ENCODE data around the gene SDK1. TPM values are rescaled to one million over a fixed set of nuclear protein-coding genes. Genes with fewer than 3 reads are reported as not detected.
A peak's percentile ranks its signal among the peaks of the same experiment; 100 is the strongest.
"Not testable (repeated sequence)": the region's sequence is repeated elsewhere in the genome, so short reads cannot be mapped to it uniquely, and the experiment has no call there.

Gene SDK1
- total and polyA plus RNA-seq, 4 donors, result 10.4 to 11.6 (median 11.0) TPM

DNA sequence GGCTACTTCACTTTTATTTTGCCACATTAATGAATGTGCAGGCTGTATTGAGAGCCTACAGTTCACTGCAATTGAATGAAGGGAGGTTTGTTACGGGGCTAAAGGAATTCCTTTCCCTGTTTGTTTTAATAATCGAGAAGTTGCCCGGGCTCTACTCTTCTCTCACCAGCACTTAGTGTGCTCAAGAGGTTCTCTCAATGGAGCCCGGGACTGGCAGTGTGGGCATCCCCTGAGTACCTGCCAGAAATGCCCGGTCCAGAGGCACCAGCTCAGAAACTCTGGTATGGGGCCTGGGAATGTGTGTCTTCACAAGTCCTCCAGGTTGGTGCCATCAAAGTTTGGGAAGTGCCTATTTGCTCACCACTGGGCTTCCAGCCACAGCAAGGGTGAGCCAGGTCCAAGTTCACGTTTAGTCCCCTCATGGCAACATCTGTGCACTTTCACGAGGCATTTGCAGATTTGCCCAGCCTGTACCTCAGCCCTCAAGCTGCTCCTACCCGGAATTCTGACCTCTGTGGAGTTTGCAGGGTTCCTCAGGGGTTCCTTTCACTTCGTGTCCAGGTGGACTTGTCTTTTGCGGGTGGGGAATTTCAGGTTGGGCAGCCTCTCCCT, 622.4 kb downstream of the SDK1 start:
- Histone ChIP-seq H3K36me3 (ENCODE audit: control insufficient read depth, insufficient read depth, low read length) (no peaks in the 10 kb centered on the region), H3K4me1 (ENCODE audit: control insufficient read depth, insufficient read depth, low read length) (peaks cover 10% of the 10 kb centered on the region), H3K4me3 (ENCODE audit: low read depth, low read length) (no peak overlapping the region), H3K9me3 (ENCODE audit: control insufficient read depth, insufficient read depth, low read length) (no peaks in the 10 kb centered on the region), H3K27ac (ENCODE audit: low read depth, low read length) (no peak overlapping the region), H3K27me3 (ENCODE audit: control insufficient read depth, insufficient read depth, low read length) (no peaks in the 10 kb centered on the region)
- 100% methylated on average over 7 of the region's 10 CpGs for WGBS (ENCODE audit: insufficient coverage)
- no peak for DNase-seq (ENCODE audit: low read depth in 4 of 6, low spot score in 6 of 6)

GRCh38 chr7:3924277-3924676, 623.2 kb downstream of the SDK1 start:
- Histone ChIP-seq H3K4me1 (ENCODE audit: control insufficient read depth, insufficient read depth, low read length) (peaks cover 10% of the 10 kb centered on the region), H3K27ac (ENCODE audit: low read depth, low read length) (no peak overlapping the region), H3K36me3 (ENCODE audit: control insufficient read depth, insufficient read depth, low read length) (no peaks in the 10 kb centered on the region), H3K4me3 (ENCODE audit: low read depth, low read length) (no peak overlapping the region), H3K27me3 (ENCODE audit: control insufficient read depth, insufficient read depth, low read length) (no peaks in the 10 kb centered on the region), H3K9me3 (ENCODE audit: control insufficient read depth, insufficient read depth, low read length) (no peaks in the 10 kb centered on the region)
- WGBS (ENCODE audit: insufficient coverage), result 64% methylated on average over 3 of the region's 14 CpGs
- no peak for DNase-seq (ENCODE audit: low read depth in 4 of 6, low spot score in 6 of 6)

GRCh38 chr7:3927446-3928110, 626.5 kb downstream of the SDK1 start:
- H3K27ac ChIP-seq (ENCODE audit: low read depth, low read length), result no peak overlapping the region
- no peak for DNase-seq (ENCODE audit: low read depth in 4 of 6, low spot score in 6 of 6)

DNA sequence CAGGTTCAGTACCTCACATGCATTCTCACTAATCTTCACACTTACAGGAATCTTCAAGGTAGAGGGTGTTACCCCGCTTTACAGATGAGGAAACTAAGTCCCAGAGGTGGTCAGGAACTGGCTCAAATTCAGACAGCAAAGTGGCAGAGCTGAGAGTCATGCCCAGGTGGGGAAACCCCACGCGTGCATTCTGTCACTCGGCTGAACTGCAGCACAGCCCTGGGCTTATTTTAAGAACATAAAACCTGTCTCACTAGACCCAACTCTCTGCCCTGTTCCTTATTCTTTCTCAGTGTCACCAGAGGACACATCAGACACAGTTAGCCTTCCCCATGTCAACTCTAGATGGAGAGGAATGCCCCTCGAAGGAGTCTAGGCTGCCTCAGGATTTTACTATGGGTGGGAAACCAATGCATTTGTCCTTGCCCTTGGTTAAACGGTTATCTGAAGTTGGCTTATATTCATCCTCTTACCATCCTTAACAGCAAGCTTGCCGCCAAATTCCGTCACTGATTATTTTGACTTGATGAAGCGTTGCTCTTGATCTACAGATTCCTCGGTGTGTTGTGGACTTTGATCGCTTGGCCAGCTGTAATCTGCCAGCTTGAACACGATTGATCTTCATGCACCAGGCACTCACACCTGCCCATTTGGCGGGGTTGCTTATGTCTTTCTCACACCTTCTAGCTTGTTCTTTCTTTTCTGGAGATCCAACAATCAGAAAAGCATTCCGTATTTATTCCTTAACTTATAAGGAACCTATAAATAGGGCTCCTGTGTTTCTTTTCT, 627.9 kb downstream of the SDK1 start:
- no peak for DNase-seq (ENCODE audit: low read depth in 4 of 6, low spot score in 6 of 6)
- H3K36me3 ChIP-seq (ENCODE audit: control insufficient read depth, insufficient read depth, low read length), result no peaks in the 10 kb centered on the region
- WGBS (ENCODE audit: insufficient coverage), result 89% methylated on average over 11 of the region's 14 CpGs
- H3K27me3 ChIP-seq (ENCODE audit: control insufficient read depth, insufficient read depth, low read length), result no peaks in the 10 kb centered on the region
- H3K4me1 ChIP-seq (ENCODE audit: control insufficient read depth, insufficient read depth, low read length), result peaks cover 4% of the 10 kb centered on the region
- no peaks in the 10 kb centered on the region for H3K9me3 ChIP-seq (ENCODE audit: control insufficient read depth, insufficient read depth, low read length)
- H3K27ac ChIP-seq (ENCODE audit: low read depth, low read length), result no peak overlapping the region
- H3K4me3 ChIP-seq (ENCODE audit: low read depth, low read length), result no peak overlapping the region

More at GRCh38 chr7:3927446-3928110, 626.5 kb downstream of the SDK1 start:
- no peaks in the 10 kb centered on the region for H3K27me3 ChIP-seq (ENCODE audit: control insufficient read depth, insufficient read depth, low read length)
- H3K9me3 ChIP-seq (ENCODE audit: control insufficient read depth, insufficient read depth, low read length), result no peaks in the 10 kb centered on the region
- H3K4me1 ChIP-seq (ENCODE audit: control insufficient read depth, insufficient read depth, low read length), result peaks cover 4% of the 10 kb centered on the region
- 77% methylated on average over 2 of the region's 7 CpGs for WGBS (ENCODE audit: insufficient coverage)
- no peaks in the 10 kb centered on the region for H3K36me3 ChIP-seq (ENCODE audit: control insufficient read depth, insufficient read depth, low read length)
- no peak overlapping the region for H3K4me3 ChIP-seq (ENCODE audit: low read depth, low read length)

- 71% methylated on average over 1 of the region's 3 CpGs for WGBS (ENCODE audit: insufficient coverage)
Observed at GRCh38 chr7:3931843-3932242, 630.8 kb downstream of the SDK1 start.

DNA sequence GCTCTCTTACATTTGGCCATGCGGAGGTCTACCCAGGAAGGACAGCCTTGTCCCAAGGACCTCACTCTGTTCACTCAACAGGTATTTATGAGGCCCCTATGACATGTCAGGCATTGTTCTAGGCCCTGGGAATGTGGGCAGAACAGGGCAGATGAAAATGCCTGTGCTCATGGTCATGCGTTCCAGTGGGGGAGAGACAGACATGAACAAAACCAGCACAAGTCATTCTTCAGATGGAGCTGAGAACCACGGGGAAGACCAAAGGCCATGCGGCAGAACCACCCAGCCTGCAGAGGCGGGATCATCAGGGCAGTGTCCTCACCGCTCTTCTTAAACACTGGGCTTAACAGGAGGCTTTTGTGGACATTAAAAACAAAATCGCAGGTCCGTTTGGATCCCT, 636.1 kb downstream of the SDK1 start:
- no peaks in the 10 kb centered on the region for H3K9me3 ChIP-seq (ENCODE audit: control insufficient read depth, insufficient read depth, low read length)
- no peaks in the 10 kb centered on the region for H3K27me3 ChIP-seq (ENCODE audit: control insufficient read depth, insufficient read depth, low read length)
- H3K4me3 ChIP-seq (ENCODE audit: low read depth, low read length), result no peak overlapping the region
- DNase-seq (ENCODE audit: low read depth in 4 of 6, low spot score in 6 of 6), result no peak
- H3K4me1 ChIP-seq (ENCODE audit: control insufficient read depth, insufficient read depth, low read length), result no peaks in the 10 kb centered on the region
- 88% methylated on average over 8 of the region's 8 CpGs for WGBS (ENCODE audit: insufficient coverage)
- no peaks in the 10 kb centered on the region for H3K36me3 ChIP-seq (ENCODE audit: control insufficient read depth, insufficient read depth, low read length)
- H3K27ac ChIP-seq (ENCODE audit: low read depth, low read length), result no peak overlapping the region

More at GRCh38 chr7:3931843-3932242, 630.8 kb downstream of the SDK1 start:
- Histone ChIP-seq H3K4me1 (ENCODE audit: control insufficient read depth, insufficient read depth, low read length) (no peaks in the 10 kb centered on the region), H3K27ac (ENCODE audit: low read depth, low read length) (no peak overlapping the region), H3K36me3 (ENCODE audit: control insufficient read depth, insufficient read depth, low read length) (no peaks in the 10 kb centered on the region), H3K27me3 (ENCODE audit: control insufficient read depth, insufficient read depth, low read length) (no peaks in the 10 kb centered on the region), H3K9me3 (ENCODE audit: control insufficient read depth, insufficient read depth, low read length) (no peaks in the 10 kb centered on the region), H3K4me3 (ENCODE audit: low read depth, low read length) (no peak overlapping the region)
- DNase-seq (ENCODE audit: low read depth in 4 of 6, low spot score in 6 of 6), result no peak

DNA sequence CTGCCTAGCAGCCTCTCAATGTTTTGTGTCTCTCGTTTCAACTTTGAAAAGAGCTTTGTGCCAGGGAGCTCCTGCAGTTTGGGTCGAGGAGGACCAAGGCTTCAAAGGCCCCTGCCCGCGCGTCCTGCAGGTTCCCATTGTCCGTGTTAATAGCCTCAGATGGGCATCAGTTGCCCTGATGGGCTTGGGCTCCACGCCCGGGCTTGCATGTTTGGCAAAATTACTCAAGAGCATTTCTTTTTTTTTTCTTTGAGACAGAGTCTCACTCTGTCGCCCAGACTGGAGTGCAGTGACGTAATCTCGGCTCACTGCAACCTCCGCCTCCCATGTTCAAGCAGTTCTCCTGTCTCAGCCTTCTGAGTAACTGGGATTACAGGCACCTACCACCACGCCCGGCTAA, 636.6 kb downstream of the SDK1 start:
- Histone ChIP-seq H3K27me3 (ENCODE audit: control insufficient read depth, insufficient read depth, low read length) (no peaks in the 10 kb centered on the region), H3K4me3 (ENCODE audit: low read depth, low read length) (no peak overlapping the region), H3K36me3 (ENCODE audit: control insufficient read depth, insufficient read depth, low read length) (no peaks in the 10 kb centered on the region), H3K4me1 (ENCODE audit: control insufficient read depth, insufficient read depth, low read length) (no peaks in the 10 kb centered on the region), H3K9me3 (ENCODE audit: control insufficient read depth, insufficient read depth, low read length) (no peaks in the 10 kb centered on the region), H3K27ac (ENCODE audit: low read depth, low read length) (no peak overlapping the region)
- WGBS (ENCODE audit: insufficient coverage), result 86% methylated on average over 11 of the region's 14 CpGs
- DNase-seq (ENCODE audit: low read depth in 4 of 6, low spot score in 6 of 6), result peak in 1 of 6 donors; percentile 24

DNA sequence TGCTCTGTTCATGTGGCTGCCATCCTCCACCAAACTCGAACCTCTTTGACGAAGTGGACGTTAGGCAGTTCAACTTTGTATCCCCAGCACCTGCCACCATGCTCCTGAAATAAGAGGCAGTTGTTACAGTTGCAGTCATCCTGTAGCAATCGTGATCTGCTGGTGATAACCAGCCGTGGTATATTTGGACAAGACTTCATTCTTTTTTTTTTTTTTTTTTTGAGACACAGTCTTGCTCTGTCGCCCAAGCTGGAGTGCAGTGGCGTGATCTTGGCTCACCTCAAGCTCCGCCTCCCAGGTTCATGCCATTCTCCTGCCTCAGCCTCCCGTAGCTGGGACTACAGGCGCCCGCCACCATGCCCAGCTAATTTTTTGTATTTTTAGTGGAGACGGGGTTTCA, 640.7 kb downstream of the SDK1 start:
- H3K9me3 ChIP-seq (ENCODE audit: control insufficient read depth, insufficient read depth, low read length); H3K4me3 ChIP-seq (ENCODE audit: low read depth, low read length); H3K36me3 ChIP-seq (ENCODE audit: control insufficient read depth, insufficient read depth, low read length); H3K27me3 ChIP-seq (ENCODE audit: control insufficient read depth, insufficient read depth, low read length); DNase-seq (ENCODE audit: low read depth in 4 of 6, low spot score in 6 of 6); H3K27ac ChIP-seq (ENCODE audit: low read depth, low read length); H3K4me1 ChIP-seq (ENCODE audit: control insufficient read depth, insufficient read depth, low read length): not testable (repeated sequence)
- WGBS (ENCODE audit: insufficient coverage), result 92% methylated on average over 4 of the region's 12 CpGs

GRCh38 chr7:3942276-3942675, 641.2 kb downstream of the SDK1 start:
- DNase-seq (ENCODE audit: low read depth in 4 of 6, low spot score in 6 of 6), result no peak
- H3K27ac ChIP-seq (ENCODE audit: low read depth, low read length), result no peak overlapping the region
- H3K4me3 ChIP-seq (ENCODE audit: low read depth, low read length), result no peak overlapping the region
- H3K9me3 ChIP-seq (ENCODE audit: control insufficient read depth, insufficient read depth, low read length), result peaks cover 3% of the 10 kb centered on the region
- no peaks in the 10 kb centered on the region for H3K27me3 ChIP-seq (ENCODE audit: control insufficient read depth, insufficient read depth, low read length)
- H3K36me3 ChIP-seq (ENCODE audit: control insufficient read depth, insufficient read depth, low read length), result no peaks in the 10 kb centered on the region
- no peaks in the 10 kb centered on the region for H3K4me1 ChIP-seq (ENCODE audit: control insufficient read depth, insufficient read depth, low read length)
- WGBS (ENCODE audit: insufficient coverage), result 83% methylated on average over 1 of the region's 4 CpGs

Data from spinal cord (tissue), 10 donors.